Measurements from ENCODE around the gene GBA3.

DNA sequence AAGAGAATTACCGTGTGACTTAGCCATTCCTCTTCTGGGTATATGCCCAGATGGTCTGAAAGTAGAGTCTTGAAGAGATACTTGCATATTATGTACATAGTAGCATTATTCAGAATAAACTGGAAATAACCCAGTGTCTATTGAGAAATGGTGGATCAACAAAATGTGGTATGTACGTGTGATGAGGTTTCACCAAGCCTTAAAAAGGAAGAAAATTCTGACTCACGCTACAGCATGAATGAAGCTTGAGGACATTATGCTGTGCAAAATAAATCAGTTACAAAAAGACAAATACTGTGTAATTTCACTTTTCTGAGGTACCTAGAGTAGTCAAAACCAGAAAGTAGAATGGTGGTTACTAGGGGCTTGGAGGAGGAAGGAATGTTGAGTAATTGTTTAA is 37.3 kb downstream of the GBA3 start:
- TF ChIP-seq, protein P1, sequence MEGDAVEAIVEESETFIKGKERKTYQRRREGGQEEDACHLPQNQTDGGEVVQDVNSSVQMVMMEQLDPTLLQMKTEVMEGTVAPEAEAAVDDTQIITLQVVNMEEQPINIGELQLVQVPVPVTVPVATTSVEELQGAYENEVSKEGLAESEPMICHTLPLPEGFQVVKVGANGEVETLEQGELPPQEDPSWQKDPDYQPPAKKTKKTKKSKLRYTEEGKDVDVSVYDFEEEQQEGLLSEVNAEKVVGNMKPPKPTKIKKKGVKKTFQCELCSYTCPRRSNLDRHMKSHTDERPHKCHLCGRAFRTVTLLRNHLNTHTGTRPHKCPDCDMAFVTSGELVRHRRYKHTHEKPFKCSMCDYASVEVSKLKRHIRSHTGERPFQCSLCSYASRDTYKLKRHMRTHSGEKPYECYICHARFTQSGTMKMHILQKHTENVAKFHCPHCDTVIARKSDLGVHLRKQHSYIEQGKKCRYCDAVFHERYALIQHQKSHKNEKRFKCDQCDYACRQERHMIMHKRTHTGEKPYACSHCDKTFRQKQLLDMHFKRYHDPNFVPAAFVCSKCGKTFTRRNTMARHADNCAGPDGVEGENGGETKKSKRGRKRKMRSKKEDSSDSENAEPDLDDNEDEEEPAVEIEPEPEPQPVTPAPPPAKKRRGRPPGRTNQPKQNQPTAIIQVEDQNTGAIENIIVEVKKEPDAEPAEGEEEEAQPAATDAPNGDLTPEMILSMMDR (IDR thresholded peaks at IDR 0.05), result no peak
- no peak for TF ChIP-seq POLR2A (IDR thresholded peaks at IDR 0.05)

Data from esophagus squamous epithelium (tissue), 4 donors.